ENCODE data around the gene KHSRP. TPM values are rescaled to one million over a fixed set of nuclear protein-coding genes. Genes with fewer than 3 reads are reported as not detected.
A peak's percentile ranks its signal among the peaks of the same experiment; 100 is the strongest.

The KHSRP gene
- total and polyA plus RNA-seq, 2 of the 13 experiments (the other 11 are each of a cell fraction or from before 2014, with no cell fraction given): 72.1 to 129 TPM

- peak; percentile 59 for TF ChIP-seq RXRA (CRISPR knock-in tag; IDR thresholded peaks at IDR 0.05)
- TF ChIP-seq EZH2 (conservative IDR thresholded peaks at IDR 0.05; ENCODE audit: low read depth, low read length): no peak
- no peak for TF ChIP-seq HNRNPH1 (optimal IDR thresholded peaks at IDR 0.05; ENCODE audit: low read depth, low read length)
- peak; percentile 30; the same call in 1 of the 2 replicates for TF ChIP-seq ZHX1 (CRISPR knock-in tag; IDR thresholded peaks at IDR 0.05; ENCODE audit: low read depth)
- TF ChIP-seq PHF21A (CRISPR knock-in tag; IDR thresholded peaks at IDR 0.05): 0 out of 2 replicates have a peak, but pooled peaks have one; percentile 19
- TF ChIP-seq ZFP82 (CRISPR knock-in tag; IDR thresholded peaks at IDR 0.05; ENCODE audit: borderline replicate concordance): no peak
- no peak for TF ChIP-seq ZNF282 (IDR thresholded peaks at IDR 0.05; ENCODE audit: partially characterized antibody)
- no peak for TF ChIP-seq REL (CRISPR knock-in tag; conservative IDR thresholded peaks at IDR 0.05)
- TF ChIP-seq ZBTB49 (CRISPR knock-in tag; IDR thresholded peaks at IDR 0.05; ENCODE audit: borderline replicate concordance): no peak
- no peak for TF ChIP-seq BCLAF1 (IDR thresholded peaks at IDR 0.05)
- 0 out of 2 replicates have a peak, but pooled peaks have one; percentile 64 for TF ChIP-seq CSRNP1 (CRISPR knock-in tag; IDR thresholded peaks at IDR 0.05)
- no peak for TF ChIP-seq ZNF597 (CRISPR knock-in tag; IDR thresholded peaks at IDR 0.05)
- peak; percentile 93 for TF ChIP-seq CREM (IDR thresholded peaks at IDR 0.05)
- TF ChIP-seq CREM (CRISPR knock-in tag; IDR thresholded peaks at IDR 0.05): no peak
These were observed 31.3 kb downstream of the KHSRP start, which contains the start of gene GTF2F1 (continued) for GRCh38 chr19:6393074-6393982.
